ENCODE results near the gene ACTRT2. TPM values are rescaled to one million over a fixed set of nuclear protein-coding genes. Genes with fewer than 3 reads are reported as not detected.

Gene ACTRT2
- total RNA-seq, 1 donor from 2014 or later, result not detected

DNA sequence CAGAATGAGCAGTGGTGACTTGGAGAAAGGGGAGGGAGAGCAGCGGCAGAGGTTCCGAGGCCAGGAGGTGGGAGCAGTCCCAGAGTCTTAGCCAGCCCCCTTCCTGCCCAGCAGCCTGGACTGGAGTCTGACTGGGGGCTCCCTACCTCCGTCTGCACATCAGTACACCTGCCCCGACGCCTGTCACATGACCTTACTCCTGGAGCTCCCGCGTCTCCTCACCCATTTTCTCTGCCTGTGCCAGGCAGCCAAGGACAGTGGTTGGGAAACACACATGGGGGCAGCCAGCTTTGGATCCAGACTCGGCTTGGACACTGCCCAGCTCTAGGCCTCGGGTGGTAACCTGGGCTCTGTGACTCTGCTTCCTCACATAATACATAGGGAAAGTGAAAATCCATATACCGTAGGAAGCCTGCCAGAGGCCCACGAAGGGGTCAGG is 16.9 kb downstream of the ACTRT2 start:
- Histone ChIP-seq H3K27me3 (ENCODE audit: low read depth) (peaks cover 72% of the 10 kb centered on the region), H3K4me1 (no peaks in the 10 kb centered on the region), H3K36me3 (no peaks in the 10 kb centered on the region), H3K9me3 (replicated peaks) (no peaks in the 10 kb centered on the region), H3K27ac (replicated peaks) (no peak overlapping the region), H3K4me3 (no peak overlapping the region)
- TF ChIP-seq, protein P1, sequence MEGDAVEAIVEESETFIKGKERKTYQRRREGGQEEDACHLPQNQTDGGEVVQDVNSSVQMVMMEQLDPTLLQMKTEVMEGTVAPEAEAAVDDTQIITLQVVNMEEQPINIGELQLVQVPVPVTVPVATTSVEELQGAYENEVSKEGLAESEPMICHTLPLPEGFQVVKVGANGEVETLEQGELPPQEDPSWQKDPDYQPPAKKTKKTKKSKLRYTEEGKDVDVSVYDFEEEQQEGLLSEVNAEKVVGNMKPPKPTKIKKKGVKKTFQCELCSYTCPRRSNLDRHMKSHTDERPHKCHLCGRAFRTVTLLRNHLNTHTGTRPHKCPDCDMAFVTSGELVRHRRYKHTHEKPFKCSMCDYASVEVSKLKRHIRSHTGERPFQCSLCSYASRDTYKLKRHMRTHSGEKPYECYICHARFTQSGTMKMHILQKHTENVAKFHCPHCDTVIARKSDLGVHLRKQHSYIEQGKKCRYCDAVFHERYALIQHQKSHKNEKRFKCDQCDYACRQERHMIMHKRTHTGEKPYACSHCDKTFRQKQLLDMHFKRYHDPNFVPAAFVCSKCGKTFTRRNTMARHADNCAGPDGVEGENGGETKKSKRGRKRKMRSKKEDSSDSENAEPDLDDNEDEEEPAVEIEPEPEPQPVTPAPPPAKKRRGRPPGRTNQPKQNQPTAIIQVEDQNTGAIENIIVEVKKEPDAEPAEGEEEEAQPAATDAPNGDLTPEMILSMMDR (IDR thresholded peaks at IDR 0.05; ENCODE audit: borderline replicate concordance), result no peak
- DNase-seq, result no peak
- intact Hi-C loops (cut with micrococcal nuclease), result no loop called here

DNA sequence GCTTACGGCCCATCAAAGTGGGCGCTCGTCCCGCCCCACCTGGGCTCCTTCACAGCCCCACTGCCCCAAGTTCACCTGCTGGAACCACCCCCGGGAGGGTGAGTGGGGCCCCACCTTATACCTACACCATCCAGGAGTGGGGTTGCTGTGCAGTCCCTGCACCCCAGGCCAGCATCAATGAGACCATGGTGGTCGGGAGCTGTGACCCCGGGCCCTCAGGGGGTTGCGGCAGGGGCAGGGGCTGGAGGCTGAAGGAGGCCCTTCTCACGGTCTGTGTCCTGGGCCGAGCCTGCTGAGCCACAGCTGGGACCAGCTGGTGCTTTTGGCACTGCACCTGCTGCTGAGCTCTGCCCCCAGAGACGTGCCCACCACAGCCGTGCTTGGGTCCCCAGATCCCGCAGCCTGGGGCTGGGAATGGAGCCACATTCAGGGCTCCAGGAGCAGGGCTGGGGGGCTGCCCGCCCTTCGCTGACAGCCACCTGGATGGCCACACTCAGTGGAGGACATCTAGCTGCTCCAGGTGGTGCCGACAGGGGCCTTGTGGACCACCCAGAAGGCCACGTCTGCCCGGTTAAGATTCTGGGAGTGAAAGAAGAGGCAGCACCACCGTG is 17.4 kb downstream of the ACTRT2 start:
- no peak overlapping the region for H3K4me3 ChIP-seq
- DNase-seq, result no peak
- no peaks in the 10 kb centered on the region for H3K4me1 ChIP-seq
- TF ChIP-seq, protein P1 (IDR thresholded peaks at IDR 0.05; ENCODE audit: borderline replicate concordance), result no peak
- H3K9me3 ChIP-seq (replicated peaks), result no peaks in the 10 kb centered on the region
- H3K27me3 ChIP-seq (ENCODE audit: low read depth), result peaks cover 72% of the 10 kb centered on the region
- H3K36me3 ChIP-seq, result no peaks in the 10 kb centered on the region
- no peak overlapping the region for H3K27ac ChIP-seq (replicated peaks)
- intact Hi-C loops (cut with micrococcal nuclease), result no loop called here

DNA sequence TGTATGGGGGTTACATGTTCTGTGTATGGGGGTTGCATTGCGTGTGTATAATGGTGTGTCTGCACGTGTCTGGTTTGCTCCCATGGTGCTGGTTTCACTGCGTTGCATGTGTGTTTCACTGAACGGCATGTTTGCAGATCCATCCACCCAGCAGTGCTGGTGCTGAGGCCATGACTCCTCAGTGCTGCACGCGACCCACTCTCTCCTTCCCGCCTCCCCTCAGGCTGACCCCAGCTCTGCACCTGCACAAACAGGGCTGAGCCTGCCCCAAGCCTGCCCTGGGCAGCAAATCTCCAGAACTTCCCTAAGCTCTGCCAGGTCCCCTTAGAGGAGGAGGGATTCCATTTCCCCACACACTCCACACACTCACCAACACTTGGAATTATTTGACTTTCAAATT is 18.7 kb downstream of the ACTRT2 start:
- intact Hi-C loops (cut with micrococcal nuclease), result no loop called here
- H3K27ac ChIP-seq (replicated peaks), result no peak overlapping the region
- peaks cover 81% of the 10 kb centered on the region for H3K27me3 ChIP-seq (ENCODE audit: low read depth)
- H3K4me1 ChIP-seq, result no peaks in the 10 kb centered on the region
- DNase-seq, result no peak
- H3K9me3 ChIP-seq (replicated peaks), result no peaks in the 10 kb centered on the region
- TF ChIP-seq, protein P1 (IDR thresholded peaks at IDR 0.05; ENCODE audit: borderline replicate concordance), result no peak
- no peaks in the 10 kb centered on the region for H3K36me3 ChIP-seq
- H3K4me3 ChIP-seq, result no peak overlapping the region

- DNase-seq, result no peak
- Histone ChIP-seq H3K36me3 (no peaks in the 10 kb centered on the region), H3K27ac (replicated peaks) (no peak overlapping the region), H3K4me3 (no peak overlapping the region), H3K27me3 (ENCODE audit: low read depth) (peaks cover 73% of the 10 kb centered on the region), H3K9me3 (replicated peaks) (no peaks in the 10 kb centered on the region), H3K4me1 (no peaks in the 10 kb centered on the region)
- TF ChIP-seq, protein P1 (IDR thresholded peaks at IDR 0.05; ENCODE audit: borderline replicate concordance), result no peak
- intact Hi-C loops (cut with micrococcal nuclease), result no loop called here
These were observed 21.2 kb downstream of the ACTRT2 start for GRCh38 chr1:3042481-3042880.

DNA sequence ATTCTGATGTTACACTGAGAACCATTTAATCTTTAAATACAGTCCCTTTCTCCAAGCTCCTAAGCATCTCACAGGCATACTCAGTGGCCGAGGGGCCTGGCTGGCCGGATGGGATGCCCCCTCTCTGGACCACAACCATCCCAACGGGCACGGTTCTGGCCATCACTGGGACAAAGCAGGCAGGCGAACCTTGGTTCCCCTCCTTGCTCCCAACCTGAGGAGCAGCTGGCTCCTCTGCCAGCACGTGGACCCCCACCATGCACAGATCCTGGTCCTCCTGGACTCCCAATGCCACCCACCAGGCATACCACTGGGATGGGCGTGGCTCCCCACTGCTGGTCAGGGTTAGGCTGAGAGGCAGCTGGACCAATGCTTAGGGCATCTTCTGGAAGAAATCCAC is 27.9 kb downstream of the ACTRT2 start:
- H3K36me3 ChIP-seq, result no peaks in the 10 kb centered on the region
- H3K4me1 ChIP-seq, result no peaks in the 10 kb centered on the region
- peaks cover 3% of the 10 kb centered on the region for H3K9me3 ChIP-seq (replicated peaks)
- DNase-seq, result no peak
- TF ChIP-seq, protein P1 (IDR thresholded peaks at IDR 0.05; ENCODE audit: borderline replicate concordance), result no peak
- H3K27ac ChIP-seq (replicated peaks), result no peak overlapping the region
- intact Hi-C loops (cut with micrococcal nuclease), result no loop called here
- no peak overlapping the region for H3K4me3 ChIP-seq
- peaks cover 53% of the 10 kb centered on the region for H3K27me3 ChIP-seq (ENCODE audit: low read depth)

All from left ventricle myocardium inferior (tissue), 1 donor.